Epithelial cell of esophagus (primary cell): ENCODE results near the gene ELFN1.
A peak's percentile ranks its signal among the peaks of the same experiment; 100 is the strongest.

Experiments
- DNase-seq: peaks from one replicate; pipeline ENCODE4 v3.0.0; 2010; ENCODE audit warnings: low read depth
- H3K4me3 ChIP-seq: 2 replicates; pipeline ENCODE4 v1.5.1; 2011; ENCODE audit warnings: mild to moderate bottlenecking, low read length, control low read depth
- TF ChIP-seq, protein P1 (sequence below): IDR thresholded peaks from 2 replicates; pipeline ENCODE4 v1.5.1; 2011; ENCODE audit warnings: low read depth, mild to moderate bottlenecking, low read length, control low read depth, inconsistent platforms; ENCODE audit not compliant: insufficient read depth; ENCODE audit errors: missing control alignments

ELFN1 gene

GRCh38 chr7:1663857-1664651 is 6.0 kb upstream of the ELFN1 start:
- H3K4me3 ChIP-seq: no peak overlapping the region
- TF ChIP-seq, protein P1, sequence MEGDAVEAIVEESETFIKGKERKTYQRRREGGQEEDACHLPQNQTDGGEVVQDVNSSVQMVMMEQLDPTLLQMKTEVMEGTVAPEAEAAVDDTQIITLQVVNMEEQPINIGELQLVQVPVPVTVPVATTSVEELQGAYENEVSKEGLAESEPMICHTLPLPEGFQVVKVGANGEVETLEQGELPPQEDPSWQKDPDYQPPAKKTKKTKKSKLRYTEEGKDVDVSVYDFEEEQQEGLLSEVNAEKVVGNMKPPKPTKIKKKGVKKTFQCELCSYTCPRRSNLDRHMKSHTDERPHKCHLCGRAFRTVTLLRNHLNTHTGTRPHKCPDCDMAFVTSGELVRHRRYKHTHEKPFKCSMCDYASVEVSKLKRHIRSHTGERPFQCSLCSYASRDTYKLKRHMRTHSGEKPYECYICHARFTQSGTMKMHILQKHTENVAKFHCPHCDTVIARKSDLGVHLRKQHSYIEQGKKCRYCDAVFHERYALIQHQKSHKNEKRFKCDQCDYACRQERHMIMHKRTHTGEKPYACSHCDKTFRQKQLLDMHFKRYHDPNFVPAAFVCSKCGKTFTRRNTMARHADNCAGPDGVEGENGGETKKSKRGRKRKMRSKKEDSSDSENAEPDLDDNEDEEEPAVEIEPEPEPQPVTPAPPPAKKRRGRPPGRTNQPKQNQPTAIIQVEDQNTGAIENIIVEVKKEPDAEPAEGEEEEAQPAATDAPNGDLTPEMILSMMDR: no peak
- no peak for DNase-seq

DNA sequence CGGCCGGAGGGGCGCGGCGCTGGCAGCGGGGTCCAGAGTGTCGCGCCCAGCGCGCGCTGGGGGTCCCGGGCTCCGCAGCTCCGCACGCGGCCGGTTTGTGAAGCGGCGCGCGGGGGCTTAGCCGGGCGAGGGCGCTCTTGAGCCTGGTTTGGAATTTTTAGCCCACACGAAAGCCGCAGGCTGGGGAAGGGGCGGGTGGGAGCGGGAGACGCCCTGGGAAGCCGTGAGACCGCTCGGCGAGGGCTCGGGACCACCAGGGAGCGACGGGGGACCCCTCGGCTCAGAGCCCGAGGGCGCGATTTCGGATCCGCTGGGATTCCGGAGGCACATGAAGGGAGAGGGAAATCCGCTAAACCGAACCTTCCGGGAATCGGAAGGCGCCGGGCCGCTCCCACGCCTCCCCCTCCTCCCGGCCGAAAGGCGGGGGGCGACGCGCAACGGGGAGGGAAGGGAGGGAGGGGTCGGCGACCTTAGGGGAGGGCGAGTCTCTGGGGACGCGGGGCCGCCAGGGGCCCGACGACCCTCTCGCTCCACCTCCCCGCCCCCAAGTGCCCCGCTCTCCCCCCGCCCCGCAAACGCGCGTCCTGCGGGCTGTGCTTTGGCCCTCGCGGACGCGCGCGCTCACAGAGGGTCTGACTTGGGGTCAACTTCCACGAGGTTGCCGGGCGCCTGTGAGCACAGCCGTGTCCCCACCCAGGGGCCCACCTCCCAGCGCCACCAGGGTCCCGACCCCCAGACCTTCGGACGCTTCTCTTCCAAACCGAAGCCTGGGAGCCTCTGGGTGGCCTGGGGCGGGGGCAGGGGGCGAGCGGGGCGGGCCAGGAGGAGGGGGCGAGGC is 5.1 kb upstream of the ELFN1 start:
- TF ChIP-seq, protein P1: peak; percentile 55
- peak; percentile 46 for DNase-seq
- H3K4me3 ChIP-seq: no peak overlapping the region

DNA sequence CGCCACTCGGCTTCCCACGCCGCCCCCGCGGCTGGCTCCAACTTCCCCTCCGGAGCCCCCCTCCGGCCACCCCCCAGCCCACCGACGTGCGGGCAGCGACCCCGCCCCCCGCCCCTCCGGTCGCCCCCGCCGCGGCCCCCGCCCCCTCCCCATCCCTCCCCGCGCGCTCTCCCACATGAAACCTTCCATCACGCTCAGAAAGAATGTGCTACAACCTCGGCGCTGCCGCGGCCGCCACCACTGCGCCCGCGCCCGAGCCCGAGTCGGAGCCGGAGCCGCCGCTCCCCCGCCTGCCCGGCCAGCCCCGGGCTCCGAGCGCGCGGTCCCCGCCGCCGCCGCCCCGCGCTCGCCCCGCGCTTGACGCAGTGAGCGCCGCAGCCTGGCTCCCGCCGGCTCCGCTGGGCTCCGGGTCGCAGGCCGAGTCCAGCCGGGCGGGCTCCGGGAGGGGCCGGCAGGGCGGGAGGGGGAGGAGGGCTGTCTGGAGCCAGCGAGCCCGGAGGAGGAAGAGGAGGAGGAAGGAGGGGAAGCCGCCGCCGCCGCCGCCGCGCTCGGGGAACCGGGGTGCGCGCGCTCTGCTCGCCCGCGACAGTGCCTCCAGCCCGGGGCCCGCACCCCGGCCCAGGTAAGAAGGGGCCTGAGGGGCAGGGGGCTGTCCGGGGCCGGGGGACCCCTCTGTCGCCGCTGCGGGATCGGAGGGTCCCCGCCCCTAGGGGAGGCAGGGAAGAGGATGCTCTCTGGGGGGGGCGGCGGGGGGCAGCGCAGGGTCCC is 4.3 kb upstream of the ELFN1 start:
- DNase-seq: peak; percentile 15
- H3K4me3 ChIP-seq: no peak overlapping the region
- TF ChIP-seq, protein P1: no peak

- H3K4me3 ChIP-seq: no peak overlapping the region
- no peak for DNase-seq
- TF ChIP-seq, protein P1: no peak
Measured at GRCh38 chr7:1666317-1666822, 3.7 kb upstream of the ELFN1 start.

GRCh38 chr7:1666823-1667565 is 3.1 kb upstream of the ELFN1 start:
- DNase-seq: no peak
- H3K4me3 ChIP-seq: no peak overlapping the region
- TF ChIP-seq, protein P1: no peak

DNA sequence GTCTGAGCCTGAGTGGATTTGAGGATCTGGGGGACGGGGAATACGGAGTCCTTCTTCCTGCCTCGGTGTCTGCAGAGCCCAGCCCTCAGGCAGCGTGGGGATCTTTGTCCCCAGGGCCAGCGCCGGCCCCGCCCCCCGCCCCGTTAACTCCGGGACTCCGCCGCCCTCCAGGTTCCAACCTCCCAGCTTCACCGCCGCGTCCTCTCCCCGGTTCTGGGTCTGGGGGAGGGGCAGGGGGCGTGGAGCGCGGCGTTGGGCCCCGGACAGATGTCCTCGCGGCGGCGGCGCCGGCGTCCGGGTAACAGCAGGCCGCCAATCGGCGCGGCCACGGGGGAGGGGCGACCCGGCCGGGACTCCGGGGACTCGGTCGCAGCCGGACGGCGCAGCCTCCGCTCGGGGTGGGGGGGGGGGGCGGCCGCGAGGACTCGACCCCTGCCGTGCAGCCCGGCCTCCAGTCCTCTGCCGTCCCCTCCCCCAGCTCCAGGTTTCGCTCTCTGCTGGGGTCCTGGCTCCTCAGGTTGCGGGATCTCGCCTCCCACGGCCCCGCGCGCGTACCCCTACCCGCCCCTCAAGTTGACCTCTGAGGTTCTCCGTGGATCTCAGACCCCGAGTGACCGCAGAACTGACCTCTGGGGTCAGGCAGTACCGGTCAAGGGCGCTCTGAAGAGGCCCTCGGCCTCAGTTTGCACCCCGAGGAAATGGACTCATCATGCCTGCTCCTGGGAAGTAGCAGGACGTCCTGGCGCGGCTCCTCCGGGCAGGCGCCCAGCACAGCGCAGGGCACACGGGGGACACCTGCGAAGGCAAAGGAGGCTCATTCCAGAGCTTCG is 2.3 kb upstream of the ELFN1 start:
- no peak for DNase-seq
- TF ChIP-seq, protein P1: no peak
- H3K4me3 ChIP-seq: no peak overlapping the region
